Stomach (tissue), 9 donors: ENCODE results near the gene MISFA. TPM values are rescaled to one million over a fixed set of nuclear protein-coding genes. Genes with fewer than 3 reads are reported as not detected.

Source experiments
- DNase-seq, 2 donors: peaks; one replicate each; pipeline versions ENCODE4 v3.0.0 to v3.0.0-alpha.2; 2013 to 2019
- H3K27ac ChIP-seq, 5 donors: fragments of 200-600 bp in 4 of 5; sonication (generic) in 4 of 5; one replicate each; pipeline ENCODE4 v1.5.1; 2013 to 2019; ENCODE audit warnings: mild to moderate bottlenecking in 1 of 5, moderate library complexity in 1 of 5
- H3K27me3 ChIP-seq, 3 donors: fragments of 200-600 bp; sonication (generic); one replicate each; pipeline ENCODE4 v1.5.1; 2017 to 2019; ENCODE audit warnings: mixed run types in 1 of 3
- H3K36me3 ChIP-seq, 4 donors: fragments of 200-600 bp; sonication (generic); 1 replicate in 3 of 4; 2 replicates in 1 of 4; pipeline ENCODE4 v1.5.1; 2016 to 2019
- H3K4me1 ChIP-seq, 4 donors: fragments of 200-600 bp; sonication (generic); one replicate each; pipeline ENCODE4 v1.5.1; 2016 to 2019
- H3K4me3 ChIP-seq, 4 donors: fragments of 200-600 bp; sonication (generic) in 3 of 4; one replicate each; pipeline ENCODE4 v1.5.1; 2016 to 2019; ENCODE audit warnings: mild to moderate bottlenecking in 1 of 4
- H3K9me3 ChIP-seq, 4 donors: fragments of 200-600 bp; sonication (generic); one replicate each; pipeline ENCODE4 v1.5.1; 2016 to 2019
- EP300 ChIP-seq: sonication (generic); formaldehyde crosslinking; IDR thresholded peaks from one replicate; pipeline ENCODE4 v1.6.1; 2017; ENCODE audit warnings: antibody characterized with exemption
- POLR2A ChIP-seq, 4 donors: fragments of 450-650 bp; IDR thresholded peaks; one replicate each; pipeline ENCODE4 v1.6.1; 2016; ENCODE audit warnings: antibody characterized with exemption in 4 of 4, control low read depth in 2 of 4, mild to moderate bottlenecking in 1 of 4, moderate library complexity in 1 of 4
- POLR2AphosphoS5 ChIP-seq, 3 donors: sonication (generic); formaldehyde crosslinking; IDR thresholded peaks; one replicate each; pipeline ENCODE4 v1.6.1; 2016; ENCODE audit warnings: antibody characterized with exemption in 3 of 3
- WGBS, 5 donors: extraction: QIAGEN DNeasy Blood & Tissue Kit in 3 of 5; methylation state at CpG; one replicate each; pipeline versions ENCODE4 v1.1.5 to v1.1.7; 2013 to 2018; 5-methylcytosine and 5-hydroxymethylcytosine counted together
- intact Hi-C: fragments of 100-400 bp; cut with DNase I; formaldehyde crosslinking; loops from one replicate; pipeline ENCODE4 v1.15.1; 2023; ENCODE audit warnings: low total_unique reads
- polyA plus RNA-seq, 3 donors: library from polyadenylated mRNA; stranded (reverse); fragments of 200-250 nt; gene quantifications; one replicate each; pipeline ENCODE4 v1.2.3, GENCODE V29; 2013
- total RNA-seq, 5 donors: library from RNA; depleted of rRNA; stranded (reverse); fragments of >200 nt; gene quantifications; one replicate each; pipeline versions ENCODE4 v1.1.0 to v1.2.3, GENCODE V29; 2014 to 2016
- TF ChIP-seq, protein P1 (sequence below), 7 experiments: fragments of 450-650 bp in 4 of 7; fragments of 200-600 bp in 3 of 7; sonication (generic) in 3 of 7; IDR thresholded peaks; one replicate each; pipeline ENCODE4 v1.5.1; 2016 to 2019; ENCODE audit warnings: antibody characterized with exemption in 7 of 7, control low read depth in 2 of 7, mild to moderate bottlenecking in 1 of 7
- donor health status: healthy with polysubstance abuse.
- donor health status: Bipolar disorder and iron deficiency.
- donor health status: healthy.

Gene MISFA
- total and polyA plus RNA-seq, 8 donors = 1.3 to 4.6 (median 1.3) TPM; not detected in 4

DNA sequence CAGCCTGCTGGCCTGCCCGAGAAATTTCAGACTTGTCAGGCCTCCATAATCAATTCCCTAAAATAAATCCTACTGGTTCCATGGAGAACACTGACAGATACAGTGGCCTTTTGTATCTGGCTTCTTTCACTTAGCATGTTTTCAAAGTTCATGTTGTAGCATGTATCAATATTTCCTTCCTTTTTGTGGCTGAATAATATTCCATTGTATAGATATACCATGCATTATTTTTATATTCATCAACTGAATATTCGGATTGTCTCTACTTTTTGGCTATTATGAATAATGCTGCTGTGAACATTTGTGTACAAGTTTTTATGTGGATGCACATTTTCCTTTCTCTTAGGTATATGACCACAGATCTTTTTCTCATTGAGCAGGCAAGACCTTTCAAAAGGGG lies 24.1 kb downstream of the MISFA start:
- no peaks in the 10 kb centered on the region for H3K27me3 ChIP-seq
- WGBS, 5 donors = 94 to 99% (median 96%) methylated on average over 2 of the region's 2 CpGs
- H3K36me3 ChIP-seq = no peaks in the 10 kb centered on the region
- no peaks in the 10 kb centered on the region for H3K9me3 ChIP-seq
- intact Hi-C loops = no loop called here
- TF ChIP-seq EP300 = no peak
- TF ChIP-seq POLR2AphosphoS5 (IDR thresholded peaks at IDR 0.05) = no peak
- no peak for TF ChIP-seq POLR2A (IDR thresholded peaks at IDR 0.05)
- TF ChIP-seq, protein P1, sequence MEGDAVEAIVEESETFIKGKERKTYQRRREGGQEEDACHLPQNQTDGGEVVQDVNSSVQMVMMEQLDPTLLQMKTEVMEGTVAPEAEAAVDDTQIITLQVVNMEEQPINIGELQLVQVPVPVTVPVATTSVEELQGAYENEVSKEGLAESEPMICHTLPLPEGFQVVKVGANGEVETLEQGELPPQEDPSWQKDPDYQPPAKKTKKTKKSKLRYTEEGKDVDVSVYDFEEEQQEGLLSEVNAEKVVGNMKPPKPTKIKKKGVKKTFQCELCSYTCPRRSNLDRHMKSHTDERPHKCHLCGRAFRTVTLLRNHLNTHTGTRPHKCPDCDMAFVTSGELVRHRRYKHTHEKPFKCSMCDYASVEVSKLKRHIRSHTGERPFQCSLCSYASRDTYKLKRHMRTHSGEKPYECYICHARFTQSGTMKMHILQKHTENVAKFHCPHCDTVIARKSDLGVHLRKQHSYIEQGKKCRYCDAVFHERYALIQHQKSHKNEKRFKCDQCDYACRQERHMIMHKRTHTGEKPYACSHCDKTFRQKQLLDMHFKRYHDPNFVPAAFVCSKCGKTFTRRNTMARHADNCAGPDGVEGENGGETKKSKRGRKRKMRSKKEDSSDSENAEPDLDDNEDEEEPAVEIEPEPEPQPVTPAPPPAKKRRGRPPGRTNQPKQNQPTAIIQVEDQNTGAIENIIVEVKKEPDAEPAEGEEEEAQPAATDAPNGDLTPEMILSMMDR (IDR thresholded peaks at IDR 0.05) = no peak
- peaks cover 3 to 41% (median 29%) of the 10 kb centered on the region in 4 donors for H3K4me1 ChIP-seq
- H3K27ac ChIP-seq = no peak overlapping the region
- DNase-seq = no peak
- H3K4me3 ChIP-seq = no peak overlapping the region

DNA sequence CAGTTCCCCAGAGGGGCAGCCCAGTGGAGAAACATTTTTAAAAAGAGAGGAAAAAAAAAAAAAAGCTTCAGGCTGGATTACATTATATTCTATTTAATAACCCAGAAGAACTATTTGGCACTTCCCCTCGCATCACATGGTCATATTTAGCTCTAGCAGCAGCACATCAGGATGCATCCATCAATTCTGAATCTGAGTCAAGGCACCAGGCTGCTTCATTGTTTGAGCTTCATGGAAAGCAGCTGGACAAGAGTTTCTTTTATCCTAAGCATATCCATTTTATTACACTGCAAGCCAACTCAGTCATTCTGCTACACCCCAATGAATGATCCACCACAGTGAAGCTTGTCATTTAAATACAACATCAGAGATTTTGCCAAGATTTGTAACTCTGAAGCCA lies 24.6 kb downstream of the MISFA start:
- Histone ChIP-seq H3K27me3 (no peaks in the 10 kb centered on the region), H3K4me1 (peaks cover 0 to 41% (median 26%) of the 10 kb centered on the region in 4 donors), H3K27ac (no peak overlapping the region), H3K36me3 (no peaks in the 10 kb centered on the region), H3K9me3 (no peaks in the 10 kb centered on the region), H3K4me3 (no peak overlapping the region)
- no peak for DNase-seq
- intact Hi-C loops = no loop called here
- WGBS, 5 donors = 63 to 95% (median 86%) methylated on average over 1 of the region's 1 CpG
- TF ChIP-seq EP300 (no peak), POLR2AphosphoS5 (IDR thresholded peaks at IDR 0.05) (no peak), POLR2A (IDR thresholded peaks at IDR 0.05) (no peak)
- TF ChIP-seq, protein P1 (IDR thresholded peaks at IDR 0.05) = no peak

DNA sequence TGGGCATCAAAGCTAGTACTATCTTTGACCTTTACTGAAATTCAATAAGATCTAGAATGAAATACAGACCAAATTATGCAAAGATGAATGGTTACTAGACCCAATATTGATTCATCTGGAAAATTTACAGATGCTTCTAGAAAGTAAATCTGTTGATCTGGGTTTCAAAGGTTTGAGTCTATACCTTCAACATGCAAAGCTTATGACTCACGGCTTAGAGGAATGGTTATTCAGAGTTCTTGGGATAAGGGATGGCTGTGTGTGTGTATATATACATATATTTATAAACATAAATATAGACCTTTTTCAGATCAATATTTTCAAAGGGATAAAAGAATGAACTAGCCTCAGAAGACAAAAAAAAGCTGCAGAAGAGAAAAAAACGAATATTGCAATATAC lies 33.3 kb downstream of the MISFA start:
- WGBS, 5 donors = 34 to 44% (median 40%) methylated on average over 2 of the region's 2 CpGs
- Histone ChIP-seq H3K36me3 (no peaks in the 10 kb centered on the region), H3K4me3 (peak overlapping the region; percentile 66 to 97 (median 86)), H3K4me1 (peaks cover 12 to 52% (median 41%) of the 10 kb centered on the region in 4 donors), H3K27me3 (no peaks in the 10 kb centered on the region), H3K9me3 (no peaks in the 10 kb centered on the region), H3K27ac (peak overlapping the region in 1 of 5 donors; percentile 97)
- TF ChIP-seq EP300 (no peak), POLR2A (IDR thresholded peaks at IDR 0.05) (no peak), POLR2AphosphoS5 (IDR thresholded peaks at IDR 0.05) (no peak)
- TF ChIP-seq, protein P1 (IDR thresholded peaks at IDR 0.05) = no peak
- DNase-seq = no peak
- intact Hi-C loops = no loop called here

DNA sequence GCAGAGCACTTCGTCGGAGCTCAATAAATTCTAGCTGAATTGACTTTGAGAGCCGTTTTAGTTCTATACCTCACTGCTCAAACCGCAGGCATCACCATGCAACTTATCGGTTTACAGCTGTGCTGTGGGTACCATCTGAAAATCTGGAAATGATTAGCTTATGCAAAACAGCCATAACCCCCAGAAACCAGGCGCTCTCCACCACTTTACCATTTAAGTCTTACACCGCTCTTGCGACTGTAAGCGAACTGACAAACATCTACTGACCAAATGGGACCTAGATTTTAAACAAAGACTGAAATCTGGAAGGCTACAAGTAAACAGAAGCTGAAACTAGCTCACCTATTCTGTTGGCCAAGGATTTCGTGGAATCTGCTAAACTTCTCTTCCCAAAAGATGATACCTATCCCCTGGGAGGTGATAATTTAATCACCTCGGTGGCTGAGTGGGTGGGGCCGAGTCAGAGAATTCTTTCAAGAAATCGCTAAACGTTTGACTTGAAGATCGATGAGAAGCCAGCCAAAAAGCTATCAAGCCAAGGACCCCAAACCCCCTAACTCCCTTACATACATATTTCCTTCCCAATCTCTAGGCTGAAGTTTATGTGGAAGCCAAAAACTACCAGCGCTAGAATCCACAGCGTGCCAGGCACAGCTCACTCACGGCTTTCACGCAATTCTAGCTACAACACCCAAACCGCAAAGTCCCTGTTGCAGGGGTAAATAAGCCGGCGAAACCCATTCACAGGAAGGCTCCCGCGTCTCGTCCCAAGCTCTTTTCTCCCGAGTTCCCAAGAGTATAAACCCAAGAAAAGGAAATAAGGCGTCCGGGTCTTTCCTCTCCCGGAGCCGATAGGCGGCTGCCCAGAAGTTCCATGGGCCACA lies 33.9 kb downstream of the MISFA start:
- Histone ChIP-seq H3K4me3 (peak overlapping the region; percentile 66 to 97 (median 86)), H3K27ac (peak overlapping the region; percentile 85 to 97 (median 94)), H3K36me3 (no peaks in the 10 kb centered on the region), H3K9me3 (no peaks in the 10 kb centered on the region), H3K4me1 (peaks cover 12 to 46% (median 40%) of the 10 kb centered on the region in 4 donors), H3K27me3 (no peaks in the 10 kb centered on the region)
- DNase-seq = peak in 1 of 2 donors; percentile 12
- 3 to 8% (median 5%) methylated on average over 31 of the region's 31 CpGs for WGBS, 5 donors
- intact Hi-C loops = no loop called here
- TF ChIP-seq POLR2A (IDR thresholded peaks at IDR 0.05) = no peak
- TF ChIP-seq POLR2AphosphoS5 (IDR thresholded peaks at IDR 0.05) = no peak
- TF ChIP-seq, protein P1 (IDR thresholded peaks at IDR 0.05) = no peak
- TF ChIP-seq EP300 = no peak
